Activated CD4-positive, CD25-positive, alpha-beta regulatory T cell treated with anti-CD3 and anti-CD28 coated beads, Interleukin-2, amount 50 U/mL, for 72 hours (primary cell): Measurements from ENCODE around the gene NET1.
A peak's percentile ranks its signal among the peaks of the same experiment; 100 is the strongest.
"Not testable (repeated sequence)": the region's sequence is repeated elsewhere in the genome, so short reads cannot be mapped to it uniquely, and the experiment has no call there.

Source experiments
- DNase-seq: peaks from one replicate; pipeline ENCODE4 v3.0.0; 2021

NET1 gene, protein sequence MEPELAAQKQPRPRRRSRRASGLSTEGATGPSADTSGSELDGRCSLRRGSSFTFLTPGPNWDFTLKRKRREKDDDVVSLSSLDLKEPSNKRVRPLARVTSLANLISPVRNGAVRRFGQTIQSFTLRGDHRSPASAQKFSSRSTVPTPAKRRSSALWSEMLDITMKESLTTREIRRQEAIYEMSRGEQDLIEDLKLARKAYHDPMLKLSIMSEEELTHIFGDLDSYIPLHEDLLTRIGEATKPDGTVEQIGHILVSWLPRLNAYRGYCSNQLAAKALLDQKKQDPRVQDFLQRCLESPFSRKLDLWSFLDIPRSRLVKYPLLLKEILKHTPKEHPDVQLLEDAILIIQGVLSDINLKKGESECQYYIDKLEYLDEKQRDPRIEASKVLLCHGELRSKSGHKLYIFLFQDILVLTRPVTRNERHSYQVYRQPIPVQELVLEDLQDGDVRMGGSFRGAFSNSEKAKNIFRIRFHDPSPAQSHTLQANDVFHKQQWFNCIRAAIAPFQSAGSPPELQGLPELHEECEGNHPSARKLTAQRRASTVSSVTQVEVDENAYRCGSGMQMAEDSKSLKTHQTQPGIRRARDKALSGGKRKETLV

DNA sequence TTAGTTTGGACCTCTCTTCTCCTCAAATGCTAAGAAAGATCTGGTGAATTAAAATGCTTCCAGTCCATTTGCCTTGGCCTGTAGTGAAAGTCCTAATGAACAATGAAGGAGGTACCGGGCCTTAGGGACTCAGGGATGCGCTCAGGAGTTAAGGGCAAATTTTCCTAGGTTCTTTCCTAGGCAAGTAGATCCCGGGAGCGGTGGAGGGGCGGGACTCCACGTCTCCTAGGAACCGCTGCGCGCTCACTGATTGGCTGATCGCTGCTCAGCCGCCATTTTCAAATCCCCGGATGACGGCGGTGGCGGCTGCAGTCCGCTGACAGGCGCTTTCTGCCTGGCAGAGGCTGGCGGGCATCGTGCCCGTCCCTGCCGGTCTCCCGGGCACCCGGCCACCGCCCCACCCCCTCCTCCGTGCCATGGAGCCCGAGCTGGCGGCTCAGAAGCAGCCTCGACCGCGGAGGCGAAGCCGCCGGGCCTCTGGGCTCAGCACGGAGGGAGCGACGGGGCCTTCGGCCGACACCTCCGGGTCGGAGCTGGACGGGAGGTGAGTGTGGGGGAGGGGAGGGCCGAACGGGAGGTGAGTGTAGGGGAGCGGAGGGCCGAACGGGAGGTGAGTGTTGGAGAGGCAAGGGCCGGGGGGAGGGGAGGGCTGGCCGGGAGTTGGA is at the start of gene NET1:
Gene NET1, plus strand, starts transcription at position 281 of the 665 bp plus-strand sequence. Its CDS starts 136 bp downstream, at position 417.
- peak; percentile 79 for DNase-seq

DNA sequence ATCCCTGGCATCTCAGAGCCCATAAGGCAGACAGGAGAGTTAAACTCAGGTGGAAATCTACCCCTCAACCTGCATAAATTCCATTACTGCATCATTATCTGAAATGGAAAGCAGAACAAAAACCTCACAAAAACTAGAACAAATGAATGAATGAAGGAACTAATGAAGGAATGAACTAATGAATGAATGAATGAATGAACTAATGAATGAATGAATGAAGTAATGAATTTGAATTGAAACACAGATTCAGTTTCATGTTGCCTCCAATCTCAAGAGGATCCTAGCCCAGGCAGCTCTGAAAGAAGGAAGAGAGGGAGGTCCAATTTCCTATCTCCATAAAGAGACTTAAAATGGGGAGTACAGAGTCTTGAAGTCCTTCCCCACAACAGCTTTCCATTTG is 49.5 kb upstream of the NET1 start:
- DNase-seq: no peak

DNA sequence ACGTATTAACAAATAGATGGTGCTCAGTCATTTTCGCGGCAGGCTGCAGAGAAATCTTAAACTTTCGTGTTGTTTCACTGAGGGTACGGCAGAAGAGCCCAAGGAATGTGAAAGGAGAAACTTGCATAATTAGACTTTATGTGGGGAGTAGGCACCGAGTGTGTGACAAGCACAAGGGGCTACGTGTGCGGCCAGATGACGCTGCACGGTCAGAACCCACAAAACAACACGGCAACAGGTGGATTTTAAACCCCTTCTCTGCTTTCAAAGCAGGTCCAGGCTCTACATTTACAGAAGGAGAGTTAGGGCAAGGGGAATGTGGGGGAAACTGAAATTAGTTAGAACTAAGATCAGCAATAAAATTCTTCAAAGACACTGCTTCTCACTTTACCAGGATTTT is 48.0 kb upstream of the NET1 start:
- DNase-seq: no peak

DNA sequence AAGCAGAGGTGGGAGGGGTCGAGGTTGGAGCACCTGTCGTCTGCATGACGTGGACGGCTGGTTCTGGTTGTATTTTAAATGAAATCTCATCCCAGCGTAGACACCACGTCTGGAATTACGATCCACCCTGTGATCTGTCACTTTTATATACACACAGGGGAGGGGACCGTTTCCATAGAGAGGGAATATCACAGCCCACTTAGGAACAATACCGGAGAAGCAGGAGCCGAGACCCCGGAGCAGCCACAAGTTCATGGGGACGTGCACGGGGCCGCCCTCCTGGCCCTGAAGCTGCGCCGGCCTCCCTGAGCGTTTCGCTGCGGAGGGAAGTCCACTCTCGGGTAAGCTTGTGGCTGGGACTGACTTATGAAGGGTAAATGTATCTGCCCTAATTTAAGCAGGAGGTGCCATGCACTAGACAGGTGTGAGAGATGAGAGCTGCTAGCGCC is 47.4 kb upstream of the NET1 start, which contains the start of gene UCN3:
Gene UCN3, plus strand, starts transcription at position 77 of the 449 bp plus-strand sequence. CDS start 8,755 bp downstream, outside the sequence.
- no peak for DNase-seq

DNA sequence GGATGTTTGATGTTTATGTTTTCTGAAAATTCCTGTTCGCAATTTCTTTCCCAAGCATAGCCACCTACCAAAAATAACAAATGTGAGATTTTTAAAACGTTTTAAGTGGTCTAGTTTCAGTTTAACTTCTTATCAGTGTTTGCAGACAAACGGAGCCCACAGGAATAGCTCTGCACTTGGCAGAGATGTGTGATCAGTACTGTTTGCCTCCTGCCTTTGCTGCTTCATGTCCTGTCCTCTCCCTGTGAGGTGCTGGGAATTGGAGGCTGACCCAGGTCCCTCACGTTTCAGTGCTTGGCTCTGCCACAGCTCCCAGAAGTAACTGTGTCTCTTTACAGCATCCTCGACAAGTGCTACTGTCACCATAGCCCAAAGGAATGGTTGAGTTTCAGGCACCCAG is 46.4 kb upstream of the NET1 start:
- no peak for DNase-seq

DNA sequence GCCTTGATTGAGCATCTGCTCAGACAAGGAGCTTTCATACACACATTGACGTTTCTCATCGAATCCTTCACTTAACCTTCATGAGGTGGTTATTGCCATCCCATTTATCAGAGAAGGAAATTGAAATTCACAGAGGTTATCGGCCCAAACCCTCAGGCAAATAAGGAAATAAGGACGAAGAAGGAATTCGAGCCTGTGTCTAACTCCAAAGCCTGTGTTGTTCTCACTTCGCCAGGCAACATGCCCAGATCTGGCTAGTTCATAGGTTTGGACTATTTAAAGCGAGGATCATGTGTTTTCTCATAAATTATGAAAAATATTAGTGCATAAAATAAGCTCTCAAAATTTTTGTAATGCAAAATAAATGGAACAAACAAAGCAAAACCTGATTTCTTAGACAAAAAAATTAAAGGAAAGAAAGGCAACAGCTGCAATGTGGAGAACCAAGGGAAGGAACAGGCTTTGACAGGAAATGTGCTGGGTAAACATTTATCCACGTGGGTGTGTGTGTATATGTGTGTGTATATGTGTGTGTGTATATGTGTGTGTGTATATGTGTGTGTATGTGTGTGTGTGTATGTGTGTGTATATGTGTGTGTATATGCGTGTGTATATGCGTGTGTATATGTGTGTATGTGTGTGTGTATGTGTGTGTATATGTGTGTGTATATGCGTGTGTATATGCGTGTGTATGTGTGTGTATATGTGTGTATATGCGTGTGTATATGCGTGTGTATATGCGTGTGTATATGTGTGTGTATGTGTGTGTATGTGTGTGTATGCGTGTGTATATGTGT is 42.8 kb upstream of the NET1 start:
- no peak for DNase-seq

DNA sequence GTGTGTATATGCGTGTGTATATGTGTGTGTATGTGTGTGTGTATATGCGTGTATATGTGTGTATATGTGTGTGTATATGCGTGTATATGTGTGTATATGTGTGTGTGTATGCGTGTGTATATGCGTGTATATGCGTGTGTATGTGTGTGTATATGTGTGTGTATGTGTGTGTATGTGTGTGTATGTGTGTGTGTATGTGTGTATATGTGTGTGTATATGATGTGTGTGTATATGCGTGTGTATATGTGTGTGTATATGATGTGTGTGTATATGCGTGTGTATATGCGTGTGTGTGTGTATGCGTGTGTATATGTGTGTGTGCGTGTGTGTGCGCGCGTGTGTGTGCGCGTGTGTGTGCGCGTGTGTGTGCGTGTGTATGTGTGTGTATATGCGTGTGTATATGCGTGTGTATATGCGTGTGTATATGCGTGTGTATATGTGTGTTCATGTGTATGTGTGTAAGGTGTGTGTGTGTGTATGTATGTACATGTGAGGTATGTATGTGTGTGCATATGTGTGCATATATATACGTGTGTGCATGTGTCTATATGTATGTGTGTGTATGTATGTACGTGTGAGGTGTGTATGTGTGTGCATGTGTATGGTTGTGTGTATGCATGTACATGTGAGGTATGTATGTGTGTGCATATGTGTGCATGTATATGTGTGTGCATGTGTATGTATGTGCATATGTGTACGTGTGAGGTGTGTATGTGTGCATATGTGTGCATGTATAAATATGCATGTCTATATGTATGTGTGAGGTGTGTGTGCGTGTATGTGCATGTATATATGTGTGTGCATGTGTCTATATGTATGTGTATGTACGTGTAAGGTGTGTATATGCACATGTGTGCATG is 41.6 kb upstream of the NET1 start:
- no peak for DNase-seq

DNA sequence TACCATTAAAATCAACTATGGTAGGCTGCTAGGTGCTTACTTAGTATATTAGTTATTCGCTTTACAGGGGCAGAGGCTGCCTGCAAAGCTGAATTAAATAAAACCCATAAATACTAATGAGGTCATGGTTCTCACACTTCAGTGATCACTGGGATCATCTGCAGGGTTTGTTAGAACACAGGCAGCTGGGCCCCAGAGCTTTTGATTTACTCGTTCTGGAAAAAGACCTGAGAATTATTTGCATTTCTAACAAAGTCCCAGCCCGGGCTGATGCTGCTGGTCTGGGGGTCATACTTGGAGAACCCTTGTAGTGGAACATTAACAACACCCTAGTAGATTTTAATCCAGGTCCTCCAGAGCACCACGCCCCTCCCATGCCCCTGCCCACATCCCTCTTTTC is 39.0 kb upstream of the NET1 start:
- DNase-seq: no peak

DNA sequence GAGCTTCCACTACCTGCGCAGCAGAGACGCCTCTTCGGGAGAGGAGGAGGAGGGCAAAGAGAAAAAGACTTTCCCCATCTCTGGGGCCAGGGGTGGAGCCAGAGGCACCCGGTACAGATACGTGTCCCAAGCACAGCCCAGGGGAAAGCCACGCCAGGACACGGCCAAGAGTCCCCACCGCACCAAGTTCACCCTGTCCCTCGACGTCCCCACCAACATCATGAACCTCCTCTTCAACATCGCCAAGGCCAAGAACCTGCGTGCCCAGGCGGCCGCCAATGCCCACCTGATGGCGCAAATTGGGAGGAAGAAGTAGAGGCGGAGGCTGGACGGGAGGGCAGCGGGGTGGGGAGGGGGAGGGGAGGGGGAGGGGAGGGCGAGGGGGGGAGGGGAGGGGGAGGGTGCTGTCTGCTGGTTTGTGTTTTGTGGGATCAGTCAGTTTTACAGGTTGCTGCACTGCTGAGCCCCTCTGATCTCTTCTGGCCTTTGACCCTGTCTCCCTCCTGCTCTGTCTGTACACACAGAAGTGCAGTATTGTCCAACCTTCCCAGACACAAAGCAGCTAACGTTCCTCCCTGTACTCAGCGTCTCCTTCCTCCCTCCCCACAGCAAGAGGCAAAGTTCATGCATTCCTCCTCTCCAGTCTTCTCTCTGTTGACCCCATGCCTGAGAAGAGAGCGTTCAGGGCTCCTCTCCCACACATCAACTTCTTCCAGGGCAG is 38.3 kb upstream of the NET1 start:
- DNase-seq: no peak

DNA sequence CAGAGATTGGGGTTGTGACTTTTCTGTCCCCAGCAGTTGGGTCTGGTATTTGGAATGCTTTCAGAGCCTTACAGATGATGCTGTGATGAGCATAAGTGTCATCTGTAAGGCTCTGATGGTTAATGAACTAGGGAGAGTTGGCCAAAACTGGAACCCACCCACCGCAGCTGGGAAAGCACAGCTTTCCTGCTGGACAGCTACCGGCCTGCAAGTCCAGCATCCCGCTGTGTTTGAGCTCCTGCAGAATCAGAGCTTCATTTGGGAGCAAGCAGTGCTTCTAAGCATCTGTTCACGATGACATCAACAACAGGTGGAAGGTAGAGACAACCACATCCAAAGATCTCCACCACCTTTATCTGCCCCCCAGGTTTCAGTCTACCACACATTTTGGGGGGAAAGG is 35.9 kb upstream of the NET1 start:
- DNase-seq: no peak

DNA sequence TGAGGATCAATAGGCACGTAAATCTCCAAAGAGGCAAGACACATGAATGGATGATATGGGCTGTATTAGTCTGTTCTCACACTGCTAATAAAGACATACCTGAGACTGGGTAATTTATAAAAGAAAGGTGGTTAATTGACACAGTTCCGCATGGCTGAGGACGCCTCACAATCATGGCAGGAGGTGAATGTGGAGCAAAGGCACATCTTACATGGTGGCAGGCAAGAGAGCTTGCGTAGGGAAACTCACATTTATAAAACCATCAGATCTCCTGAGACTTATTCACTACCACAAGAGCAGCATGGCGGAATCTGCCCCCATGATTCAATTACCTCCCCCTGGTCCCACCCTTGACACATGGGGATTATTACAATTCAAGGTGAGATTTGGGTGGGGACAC is 33.2 kb upstream of the NET1 start:
- not testable (repeated sequence) for DNase-seq

DNA sequence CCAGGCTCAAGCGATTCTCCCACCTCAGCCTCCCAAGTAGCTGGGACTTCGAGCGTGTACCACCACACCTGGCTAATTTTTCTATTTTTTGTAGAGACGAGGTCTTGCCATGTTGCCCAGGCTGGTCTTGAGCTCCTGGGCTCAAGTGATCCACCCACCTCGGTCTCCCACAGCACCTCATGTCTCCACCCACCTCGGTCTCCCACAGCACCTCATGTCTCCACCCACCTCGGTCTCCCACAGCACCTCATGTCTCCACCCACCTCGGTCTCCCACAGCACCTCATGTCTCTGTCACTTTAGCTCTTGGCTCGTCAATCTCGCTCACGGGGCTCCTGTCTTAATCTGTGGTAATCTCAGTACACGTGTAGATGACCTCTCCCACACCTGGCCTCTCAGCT is 32.0 kb upstream of the NET1 start:
- not testable (repeated sequence) for DNase-seq

DNA sequence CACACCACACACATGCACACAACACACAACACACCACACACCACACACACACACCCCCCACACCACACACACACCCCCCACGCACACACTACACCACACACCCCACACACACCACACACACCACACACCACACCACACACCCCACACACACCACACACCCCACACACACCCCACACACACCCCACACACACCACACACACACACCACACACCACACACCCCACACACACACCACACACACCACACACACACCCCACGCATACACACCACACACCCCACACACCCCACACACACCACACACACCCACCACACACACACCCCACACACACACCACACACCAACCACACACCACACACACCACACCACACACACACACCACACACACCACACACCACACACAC is 31.2 kb upstream of the NET1 start:
- DNase-seq: no peak

DNA sequence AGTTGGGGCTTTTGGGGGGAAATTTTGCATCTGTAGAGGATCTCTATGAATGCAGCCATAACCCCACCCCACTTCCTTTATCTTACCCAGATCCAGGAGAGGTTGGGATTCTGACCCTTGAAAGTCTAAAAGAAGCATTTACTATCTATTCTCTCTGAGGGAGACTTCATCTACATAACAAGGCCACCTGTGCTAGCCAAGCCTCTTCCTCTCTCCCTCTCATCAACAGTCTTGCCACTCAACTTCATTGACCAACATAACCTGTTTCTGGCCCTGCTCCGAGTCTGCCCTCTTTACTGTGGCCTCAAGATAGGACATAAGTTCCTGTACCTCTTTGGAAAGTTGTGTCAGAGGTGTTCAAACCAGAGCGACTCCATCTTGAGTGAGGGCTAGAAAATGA is 27.1 kb upstream of the NET1 start:
- no peak for DNase-seq

DNA sequence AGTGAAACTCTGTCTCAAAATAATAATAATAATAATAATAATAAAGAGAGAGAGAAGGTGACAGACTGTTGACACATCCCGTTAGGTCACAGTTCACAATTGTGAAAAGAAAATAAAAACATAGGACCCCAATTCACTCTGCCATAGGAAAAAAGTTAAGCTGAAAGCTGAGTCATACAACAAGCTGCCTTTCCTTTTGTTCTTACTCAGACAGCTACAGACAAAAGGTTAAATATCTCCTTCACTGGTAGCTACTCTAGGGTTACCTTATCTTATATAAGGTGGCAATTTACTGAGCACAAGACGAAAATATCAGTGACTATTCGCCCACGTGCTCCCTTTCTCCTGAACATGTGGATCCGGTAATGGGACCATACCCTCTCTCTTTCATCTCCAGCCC is 25.2 kb upstream of the NET1 start:
- DNase-seq: no peak

DNA sequence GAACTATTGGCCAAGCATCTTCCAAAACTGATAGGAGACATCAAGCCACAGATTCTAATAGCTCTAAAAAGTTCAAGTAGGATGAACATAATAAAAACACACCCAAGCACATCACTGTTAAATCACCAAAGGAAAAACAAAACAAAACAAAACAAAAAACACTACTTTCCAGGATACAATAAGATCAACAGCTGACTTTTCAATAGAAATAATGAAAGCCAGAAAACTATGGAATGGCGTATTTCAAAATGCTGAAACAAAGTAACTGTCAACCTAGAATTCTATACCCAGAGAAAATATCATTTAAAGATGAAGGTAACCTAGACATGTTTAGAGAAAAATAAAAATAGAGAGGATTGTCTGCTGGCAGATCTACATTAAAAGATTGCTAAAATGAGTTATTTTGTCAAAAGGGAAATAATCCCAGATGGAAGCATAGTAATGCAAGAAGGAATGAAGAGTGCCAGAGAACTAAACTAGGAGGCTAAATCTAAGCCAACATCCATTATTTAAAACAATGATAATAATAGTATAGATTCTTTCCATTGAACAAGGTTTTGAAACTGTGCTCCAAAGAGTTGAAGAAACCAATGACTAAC is 21.7 kb upstream of the NET1 start:
- DNase-seq: no peak

DNA sequence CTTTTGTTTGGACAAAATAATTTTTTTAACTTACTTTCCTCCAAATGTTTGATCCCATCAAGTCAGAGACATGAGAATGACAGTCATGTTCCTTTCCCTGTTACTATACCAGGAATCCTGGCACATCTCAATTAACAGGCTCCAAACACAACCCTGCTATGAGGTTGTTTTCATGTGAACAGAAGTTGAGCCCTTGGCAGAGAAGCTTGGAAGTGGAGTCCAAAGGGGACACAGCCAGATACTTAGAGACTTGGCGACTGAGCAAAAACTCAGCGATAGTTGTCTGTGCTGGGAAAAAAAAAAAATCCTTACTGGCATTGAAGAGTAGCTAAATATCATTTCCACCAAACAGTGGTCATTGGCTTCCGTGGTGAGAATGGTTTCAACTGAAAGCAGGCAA is 20.6 kb upstream of the NET1 start:
- no peak for DNase-seq

DNA sequence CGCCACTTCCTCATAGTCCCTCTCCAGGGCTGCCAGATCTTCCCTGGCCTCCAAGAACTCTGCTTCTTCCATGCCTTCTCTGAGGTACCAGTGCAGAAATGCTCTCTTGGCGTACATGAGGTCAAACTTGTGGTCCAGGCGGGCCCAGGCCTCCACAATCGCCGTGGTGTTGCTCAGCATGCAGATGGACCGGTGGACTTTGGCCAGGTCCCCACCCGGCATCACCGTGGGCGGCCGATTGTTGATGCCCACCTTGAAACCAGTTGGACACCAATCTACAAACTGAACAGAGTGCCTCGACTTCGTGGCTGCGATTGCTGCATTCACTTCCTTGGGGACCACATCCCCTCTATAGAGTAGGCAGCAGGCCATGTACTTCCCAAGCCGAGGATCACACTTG is 18.8 kb upstream of the NET1 start:
- no peak for DNase-seq

DNA sequence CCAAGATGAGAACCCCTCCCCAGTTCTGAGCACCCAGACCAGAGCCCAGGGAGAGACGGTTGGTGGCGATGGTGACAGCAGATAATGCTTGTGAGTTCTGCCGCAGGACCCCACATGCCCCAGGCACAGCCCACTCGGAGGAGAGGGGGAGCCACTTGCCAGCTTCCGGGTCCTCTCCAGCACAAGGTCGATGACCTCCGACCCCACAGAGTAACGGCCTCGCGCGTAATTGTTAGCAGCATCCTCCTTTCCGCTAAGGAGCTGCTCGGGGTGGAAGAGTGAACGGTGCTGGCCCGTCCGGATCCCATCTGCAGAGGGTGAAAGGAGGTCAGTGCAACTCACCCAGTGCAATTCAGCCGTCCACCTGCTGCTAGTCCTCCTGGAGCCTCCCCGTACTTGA is 17.2 kb upstream of the NET1 start:
- no peak for DNase-seq

DNA sequence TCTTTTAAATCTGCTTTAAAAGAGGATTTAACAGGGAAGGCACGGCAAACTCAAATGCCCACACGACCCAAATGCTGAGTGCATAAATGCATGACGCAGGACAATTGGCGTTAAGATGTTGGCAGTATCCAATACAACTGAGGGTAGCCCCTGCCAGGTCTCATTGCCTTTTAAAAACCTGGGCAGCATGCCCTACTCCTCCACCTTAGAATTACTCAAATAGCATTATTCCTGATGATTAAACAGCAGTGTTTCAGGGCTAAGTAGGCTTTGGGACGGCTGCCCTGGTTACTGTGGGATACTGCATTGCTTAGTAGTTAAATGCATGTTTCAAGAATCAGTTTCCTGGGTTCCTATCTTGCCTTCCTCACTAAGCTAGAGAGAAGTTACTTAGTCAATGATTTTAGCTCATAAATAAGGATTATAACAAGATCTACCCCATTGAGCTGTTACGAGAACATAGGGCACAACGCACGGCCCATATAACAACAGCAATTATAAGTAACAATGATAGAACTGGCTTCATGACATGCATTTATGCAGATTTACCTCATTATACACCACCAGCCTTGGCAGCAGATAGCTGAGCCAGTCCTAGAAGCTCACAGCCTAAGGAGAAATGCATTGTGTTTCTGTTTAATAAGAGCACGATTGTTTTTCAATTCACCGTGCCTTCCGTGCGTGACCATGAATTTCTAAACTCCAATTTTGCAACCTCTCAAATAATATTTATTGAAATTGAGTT is 15.6 kb upstream of the NET1 start:
- DNase-seq: no peak
